ENCODE data around the gene ZFAND3. TPM values are rescaled to one million over a fixed set of nuclear protein-coding genes. Genes with fewer than 3 reads are reported as not detected.
A peak's percentile ranks its signal among the peaks of the same experiment; 100 is the strongest.

ZFAND3 gene
- total and polyA plus RNA-seq, 2 of the 4 experiments (the other 2 are of a cell fraction), result 10.9 to 26.7 TPM

DNA sequence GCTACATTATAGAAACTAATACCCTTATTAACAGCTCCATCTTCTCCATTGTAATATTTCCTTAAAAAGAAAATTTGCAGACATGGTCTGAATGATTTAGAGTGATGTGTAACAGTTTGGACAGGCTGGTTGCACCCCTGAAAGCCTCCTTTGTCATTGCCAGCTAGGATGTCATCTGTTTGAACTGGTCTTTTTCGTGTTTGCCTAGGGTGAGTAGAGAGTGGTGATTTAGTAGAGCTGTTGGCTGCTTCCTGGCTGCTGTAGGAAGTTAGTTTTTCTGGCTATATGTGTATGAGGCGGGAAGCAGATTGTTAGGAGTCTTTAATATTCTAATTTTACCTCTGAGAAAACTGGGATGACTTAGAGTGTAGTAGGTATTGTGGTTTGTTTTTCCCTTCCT, 101.1 kb downstream of the ZFAND3 start:
- CTCF ChIA-PET, result no interaction called here
- peak overlapping the region; percentile 36; the same call in 1 of the 2 replicates for H3K27ac ChIP-seq (ENCODE audit: insufficient read depth, low read length)

More for the DNA sequence above, 101.1 kb downstream of the ZFAND3 start:
- Histone ChIP-seq H3K27me3 (ENCODE audit: control insufficient read depth, insufficient read depth, low read length) (no peaks in the 10 kb centered on the region), H3K56ac (ENCODE audit: extremely low read depth, insufficient read depth, low read length) (no peak overlapping the region), H2AK9ac (replicated peaks; ENCODE audit: low read depth, low read length, poor library complexity) (no peak overlapping the region), H3K4ac (ENCODE audit: low read depth, low read length) (0 out of 2 replicates have a peak overlapping the region, but pooled peaks have one; percentile 48), H2BK120ac (ENCODE audit: low read depth, low read length) (peak overlapping the region; percentile 24; the same call in 1 of the 2 replicates), H2AFZ (replicated peaks; ENCODE audit: low read length, poor library complexity) (no peak overlapping the region), H3K4me3 (ENCODE audit: insufficient read depth, low read depth, low read length) (no peak overlapping the region), H4K20me1 (ENCODE audit: insufficient read depth, low read length) (peaks cover 83% of the 10 kb centered on the region), H4K5ac (ENCODE audit: low read depth, low read length) (no peak overlapping the region; the same call in 1 of the 2 replicates), H2BK5ac (ENCODE audit: low read depth, low read length, poor library complexity, severe bottlenecking) (peak overlapping the region; percentile 95), H3K9me1 (ENCODE audit: insufficient read depth, low read length) (peaks cover 20% of the 10 kb centered on the region), H2BK20ac (ENCODE audit: low read depth, low read length) (0 out of 2 replicates have a peak overlapping the region, but pooled peaks have one; percentile 29), H3K14ac (replicated peaks; ENCODE audit: low read depth, low read length) (peak overlapping the region; percentile 76; the same call in 1 of the 2 replicates), H4K91ac (ENCODE audit: insufficient read depth, low read depth, low read length) (peak overlapping the region; percentile 39; the same call in 1 of the 2 replicates), H3K9ac (ENCODE audit: low read depth, low read length) (no peak overlapping the region), H2AK5ac (ENCODE audit: low read depth, low read length) (peak overlapping the region; percentile 10), H3K4me2 (ENCODE audit: low read depth, low read length) (no peak overlapping the region; the same call in 1 of the 2 replicates), H3K79me1 (ENCODE audit: low read depth in 1 of 2, low read length in 2 of 2) (peaks cover 24 to 77% of the 10 kb centered on the region in 2 experiments), H2BK15ac (ENCODE audit: low read depth, low read length) (0 out of 3 replicates have a peak overlapping the region, but pooled peaks have one; percentile 15), H3K23ac (ENCODE audit: low read depth, low read length) (peak overlapping the region; percentile 90; the same call in 1 of the 2 replicates), H3K18ac (ENCODE audit: low read depth, low read length) (peak overlapping the region; percentile 45; the same call in 1 of the 2 replicates), H4K8ac (ENCODE audit: low read depth in 2 of 2, low read length in 2 of 2) (peak overlapping the region in 1 of 2 experiments; percentile 54; a peak in 2 of 4 replicates), H3K9me3 (ENCODE audit: control insufficient read depth, insufficient read depth, low read length) (no peaks in the 10 kb centered on the region), H3K36me3 (ENCODE audit: control insufficient read depth, insufficient read depth, low read length) (peaks cover 2% of the 10 kb centered on the region; the same call in 1 of the 2 replicates), H3K4me1 (ENCODE audit: control insufficient read depth, insufficient read depth, low read length) (peaks cover 9% of the 10 kb centered on the region)
- POLR2A ChIA-PET (ENCODE audit: unreplicated experiment), result interaction anchor here (0.8 kb wide), 1 partner anchor 102 kb away, joined by 3 read pairs; no protein-coding TSS in a partner anchor
- in situ Hi-C loops (cut with MboI; ENCODE audit: low sequenced_read_pairs), result no loop called here
- no CpG with 5 or more reads among the region's 2 CpGs for WGBS, 2 experiments (ENCODE audit: extremely low coverage in 2 of 2, insufficient read length in 1 of 2)
- DNase-seq (no peak), ATAC-seq (ENCODE audit: low read depth) (no peak; the same call in 1 of the 2 replicates)
- intact Hi-C loops (cut with micrococcal nuclease), result no loop called here
- no peak for TF ChIP-seq CEBPB (IDR thresholded peaks at IDR 0.05; ENCODE audit: low read depth, low read length)
- TF ChIP-seq BHLHE40 (IDR thresholded peaks at IDR 0.05; ENCODE audit: low read depth, low read length), result no peak
- no peak for TF ChIP-seq RFX5 (IDR thresholded peaks at IDR 0.05; ENCODE audit: low read depth, low read length)
- TF ChIP-seq, protein P1, sequence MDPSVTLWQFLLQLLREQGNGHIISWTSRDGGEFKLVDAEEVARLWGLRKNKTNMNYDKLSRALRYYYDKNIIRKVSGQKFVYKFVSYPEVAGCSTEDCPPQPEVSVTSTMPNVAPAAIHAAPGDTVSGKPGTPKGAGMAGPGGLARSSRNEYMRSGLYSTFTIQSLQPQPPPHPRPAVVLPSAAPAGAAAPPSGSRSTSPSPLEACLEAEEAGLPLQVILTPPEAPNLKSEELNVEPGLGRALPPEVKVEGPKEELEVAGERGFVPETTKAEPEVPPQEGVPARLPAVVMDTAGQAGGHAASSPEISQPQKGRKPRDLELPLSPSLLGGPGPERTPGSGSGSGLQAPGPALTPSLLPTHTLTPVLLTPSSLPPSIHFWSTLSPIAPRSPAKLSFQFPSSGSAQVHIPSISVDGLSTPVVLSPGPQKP (IDR thresholded peaks at IDR 0.05; ENCODE audit: borderline replicate concordance, low read depth, low read length), result no peak
- TF ChIP-seq, protein P2, sequence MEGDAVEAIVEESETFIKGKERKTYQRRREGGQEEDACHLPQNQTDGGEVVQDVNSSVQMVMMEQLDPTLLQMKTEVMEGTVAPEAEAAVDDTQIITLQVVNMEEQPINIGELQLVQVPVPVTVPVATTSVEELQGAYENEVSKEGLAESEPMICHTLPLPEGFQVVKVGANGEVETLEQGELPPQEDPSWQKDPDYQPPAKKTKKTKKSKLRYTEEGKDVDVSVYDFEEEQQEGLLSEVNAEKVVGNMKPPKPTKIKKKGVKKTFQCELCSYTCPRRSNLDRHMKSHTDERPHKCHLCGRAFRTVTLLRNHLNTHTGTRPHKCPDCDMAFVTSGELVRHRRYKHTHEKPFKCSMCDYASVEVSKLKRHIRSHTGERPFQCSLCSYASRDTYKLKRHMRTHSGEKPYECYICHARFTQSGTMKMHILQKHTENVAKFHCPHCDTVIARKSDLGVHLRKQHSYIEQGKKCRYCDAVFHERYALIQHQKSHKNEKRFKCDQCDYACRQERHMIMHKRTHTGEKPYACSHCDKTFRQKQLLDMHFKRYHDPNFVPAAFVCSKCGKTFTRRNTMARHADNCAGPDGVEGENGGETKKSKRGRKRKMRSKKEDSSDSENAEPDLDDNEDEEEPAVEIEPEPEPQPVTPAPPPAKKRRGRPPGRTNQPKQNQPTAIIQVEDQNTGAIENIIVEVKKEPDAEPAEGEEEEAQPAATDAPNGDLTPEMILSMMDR (conservative IDR thresholded peaks at IDR 0.05; ENCODE audit: low read depth, low read length), result no peak
- no peak for TF ChIP-seq RCOR1 (IDR thresholded peaks at IDR 0.05; ENCODE audit: insufficient replicate concordance, low read length)
- no peak for TF ChIP-seq SMC3 (IDR thresholded peaks at IDR 0.05; ENCODE audit: low read depth, low read length)
- no TSS peak for BruUV-seq (replicated peaks)
- dilution Hi-C loops (cut with HindIII; ENCODE audit: low sequenced_read_pairs, unreplicated experiment), result no loop called here

Data from IMR-90 (cell line).